ENCODE results near the gene EDEM2. TPM values are rescaled to one million over a fixed set of nuclear protein-coding genes. Genes with fewer than 3 reads are reported as not detected.

Gene EDEM2
- total and polyA plus RNA-seq, 2 of the 13 experiments (the other 11 are each of a cell fraction or from before 2014, with no cell fraction given), result 33.1 to 46.9 TPM

GRCh38 chr20:35129647-35130069 is 17.5 kb downstream of the EDEM2 start (continued):
- TF ChIP-seq, protein P1, sequence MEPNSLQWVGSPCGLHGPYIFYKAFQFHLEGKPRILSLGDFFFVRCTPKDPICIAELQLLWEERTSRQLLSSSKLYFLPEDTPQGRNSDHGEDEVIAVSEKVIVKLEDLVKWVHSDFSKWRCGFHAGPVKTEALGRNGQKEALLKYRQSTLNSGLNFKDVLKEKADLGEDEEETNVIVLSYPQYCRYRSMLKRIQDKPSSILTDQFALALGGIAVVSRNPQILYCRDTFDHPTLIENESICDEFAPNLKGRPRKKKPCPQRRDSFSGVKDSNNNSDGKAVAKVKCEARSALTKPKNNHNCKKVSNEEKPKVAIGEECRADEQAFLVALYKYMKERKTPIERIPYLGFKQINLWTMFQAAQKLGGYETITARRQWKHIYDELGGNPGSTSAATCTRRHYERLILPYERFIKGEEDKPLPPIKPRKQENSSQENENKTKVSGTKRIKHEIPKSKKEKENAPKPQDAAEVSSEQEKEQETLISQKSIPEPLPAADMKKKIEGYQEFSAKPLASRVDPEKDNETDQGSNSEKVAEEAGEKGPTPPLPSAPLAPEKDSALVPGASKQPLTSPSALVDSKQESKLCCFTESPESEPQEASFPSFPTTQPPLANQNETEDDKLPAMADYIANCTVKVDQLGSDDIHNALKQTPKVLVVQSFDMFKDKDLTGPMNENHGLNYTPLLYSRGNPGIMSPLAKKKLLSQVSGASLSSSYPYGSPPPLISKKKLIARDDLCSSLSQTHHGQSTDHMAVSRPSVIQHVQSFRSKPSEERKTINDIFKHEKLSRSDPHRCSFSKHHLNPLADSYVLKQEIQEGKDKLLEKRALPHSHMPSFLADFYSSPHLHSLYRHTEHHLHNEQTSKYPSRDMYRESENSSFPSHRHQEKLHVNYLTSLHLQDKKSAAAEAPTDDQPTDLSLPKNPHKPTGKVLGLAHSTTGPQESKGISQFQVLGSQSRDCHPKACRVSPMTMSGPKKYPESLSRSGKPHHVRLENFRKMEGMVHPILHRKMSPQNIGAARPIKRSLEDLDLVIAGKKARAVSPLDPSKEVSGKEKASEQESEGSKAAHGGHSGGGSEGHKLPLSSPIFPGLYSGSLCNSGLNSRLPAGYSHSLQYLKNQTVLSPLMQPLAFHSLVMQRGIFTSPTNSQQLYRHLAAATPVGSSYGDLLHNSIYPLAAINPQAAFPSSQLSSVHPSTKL (CRISPR knock-in tag; IDR thresholded peaks at IDR 0.05), result peak; percentile 84
- TF ChIP-seq, protein P2, sequence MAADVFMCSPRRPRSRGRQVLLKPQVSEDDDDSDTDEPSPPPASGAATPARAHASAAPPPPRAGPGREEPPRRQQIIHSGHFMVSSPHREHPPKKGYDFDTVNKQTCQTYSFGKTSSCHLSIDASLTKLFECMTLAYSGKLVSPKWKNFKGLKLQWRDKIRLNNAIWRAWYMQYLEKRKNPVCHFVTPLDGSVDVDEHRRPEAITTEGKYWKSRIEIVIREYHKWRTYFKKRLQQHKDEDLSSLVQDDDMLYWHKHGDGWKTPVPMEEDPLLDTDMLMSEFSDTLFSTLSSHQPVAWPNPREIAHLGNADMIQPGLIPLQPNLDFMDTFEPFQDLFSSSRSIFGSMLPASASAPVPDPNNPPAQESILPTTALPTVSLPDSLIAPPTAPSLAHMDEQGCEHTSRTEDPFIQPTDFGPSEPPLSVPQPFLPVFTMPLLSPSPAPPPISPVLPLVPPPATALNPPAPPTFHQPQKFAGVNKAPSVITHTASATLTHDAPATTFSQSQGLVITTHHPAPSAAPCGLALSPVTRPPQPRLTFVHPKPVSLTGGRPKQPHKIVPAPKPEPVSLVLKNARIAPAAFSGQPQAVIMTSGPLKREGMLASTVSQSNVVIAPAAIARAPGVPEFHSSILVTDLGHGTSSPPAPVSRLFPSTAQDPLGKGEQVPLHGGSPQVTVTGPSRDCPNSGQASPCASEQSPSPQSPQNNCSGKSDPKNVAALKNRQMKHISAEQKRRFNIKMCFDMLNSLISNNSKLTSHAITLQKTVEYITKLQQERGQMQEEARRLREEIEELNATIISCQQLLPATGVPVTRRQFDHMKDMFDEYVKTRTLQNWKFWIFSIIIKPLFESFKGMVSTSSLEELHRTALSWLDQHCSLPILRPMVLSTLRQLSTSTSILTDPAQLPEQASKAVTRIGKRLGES (CRISPR knock-in tag; IDR thresholded peaks at IDR 0.05; ENCODE audit: borderline replicate concordance), result no peak
- TF ChIP-seq SOX13 (IDR thresholded peaks at IDR 0.05), result no peak
- TF ChIP-seq SOX13 (CRISPR knock-in tag; conservative IDR thresholded peaks at IDR 0.05 in 1 of 2, IDR thresholded peaks at IDR 0.05 in 1 of 2), result 0 out of 4 replicates have a peak, but pooled peaks have one; percentile 25 to 26
- TF ChIP-seq IRF2 (CRISPR knock-in tag; IDR thresholded peaks at IDR 0.05), result no peak
- no peak; the same call in 1 of the 2 replicates for TF ChIP-seq ELF3 (CRISPR knock-in tag; IDR thresholded peaks at IDR 0.05)
- TF ChIP-seq ATF3 (CRISPR knock-in tag; IDR thresholded peaks at IDR 0.05), result peak; percentile 87
- TF ChIP-seq, protein P3, sequence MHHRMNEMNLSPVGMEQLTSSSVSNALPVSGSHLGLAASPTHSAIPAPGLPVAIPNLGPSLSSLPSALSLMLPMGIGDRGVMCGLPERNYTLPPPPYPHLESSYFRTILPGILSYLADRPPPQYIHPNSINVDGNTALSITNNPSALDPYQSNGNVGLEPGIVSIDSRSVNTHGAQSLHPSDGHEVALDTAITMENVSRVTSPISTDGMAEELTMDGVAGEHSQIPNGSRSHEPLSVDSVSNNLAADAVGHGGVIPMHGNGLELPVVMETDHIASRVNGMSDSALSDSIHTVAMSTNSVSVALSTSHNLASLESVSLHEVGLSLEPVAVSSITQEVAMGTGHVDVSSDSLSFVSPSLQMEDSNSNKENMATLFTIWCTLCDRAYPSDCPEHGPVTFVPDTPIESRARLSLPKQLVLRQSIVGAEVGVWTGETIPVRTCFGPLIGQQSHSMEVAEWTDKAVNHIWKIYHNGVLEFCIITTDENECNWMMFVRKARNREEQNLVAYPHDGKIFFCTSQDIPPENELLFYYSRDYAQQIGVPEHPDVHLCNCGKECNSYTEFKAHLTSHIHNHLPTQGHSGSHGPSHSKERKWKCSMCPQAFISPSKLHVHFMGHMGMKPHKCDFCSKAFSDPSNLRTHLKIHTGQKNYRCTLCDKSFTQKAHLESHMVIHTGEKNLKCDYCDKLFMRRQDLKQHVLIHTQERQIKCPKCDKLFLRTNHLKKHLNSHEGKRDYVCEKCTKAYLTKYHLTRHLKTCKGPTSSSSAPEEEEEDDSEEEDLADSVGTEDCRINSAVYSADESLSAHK (CRISPR knock-in tag; IDR thresholded peaks at IDR 0.05; ENCODE audit: borderline replicate concordance), result no peak
- no peak for TF ChIP-seq SOX6 (IDR thresholded peaks at IDR 0.05)
- TF ChIP-seq SOX6 (CRISPR knock-in tag; IDR thresholded peaks at IDR 0.05), result 0 out of 2 replicates have a peak, but pooled peaks have one; percentile 33
- TF ChIP-seq TP53 (CRISPR knock-in tag; conservative IDR thresholded peaks at IDR 0.05), result no peak
- TF ChIP-seq JUN (CRISPR knock-in tag; IDR thresholded peaks at IDR 0.05), result peak; percentile 62; the same call in 1 of the 2 replicates
- TF ChIP-seq, protein P4, sequence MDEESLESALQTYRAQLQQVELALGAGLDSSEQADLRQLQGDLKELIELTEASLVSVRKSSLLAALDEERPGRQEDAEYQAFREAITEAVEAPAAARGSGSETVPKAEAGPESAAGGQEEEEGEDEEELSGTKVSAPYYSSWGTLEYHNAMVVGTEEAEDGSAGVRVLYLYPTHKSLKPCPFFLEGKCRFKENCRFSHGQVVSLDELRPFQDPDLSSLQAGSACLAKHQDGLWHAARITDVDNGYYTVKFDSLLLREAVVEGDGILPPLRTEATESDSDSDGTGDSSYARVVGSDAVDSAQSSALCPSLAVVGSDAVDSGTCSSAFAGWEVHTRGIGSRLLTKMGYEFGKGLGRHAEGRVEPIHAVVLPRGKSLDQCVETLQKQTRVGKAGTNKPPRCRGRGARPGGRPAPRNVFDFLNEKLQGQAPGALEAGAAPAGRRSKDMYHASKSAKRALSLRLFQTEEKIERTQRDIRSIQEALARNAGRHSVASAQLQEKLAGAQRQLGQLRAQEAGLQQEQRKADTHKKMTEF (CRISPR knock-in tag; IDR thresholded peaks at IDR 0.05), result peak; percentile 52
- TF ChIP-seq KLF16 (CRISPR knock-in tag; IDR thresholded peaks at IDR 0.05), result 0 out of 4 replicates have a peak, but pooled peaks of 1 of the 2 experiments have one; percentile 19
- TF ChIP-seq, protein P5, sequence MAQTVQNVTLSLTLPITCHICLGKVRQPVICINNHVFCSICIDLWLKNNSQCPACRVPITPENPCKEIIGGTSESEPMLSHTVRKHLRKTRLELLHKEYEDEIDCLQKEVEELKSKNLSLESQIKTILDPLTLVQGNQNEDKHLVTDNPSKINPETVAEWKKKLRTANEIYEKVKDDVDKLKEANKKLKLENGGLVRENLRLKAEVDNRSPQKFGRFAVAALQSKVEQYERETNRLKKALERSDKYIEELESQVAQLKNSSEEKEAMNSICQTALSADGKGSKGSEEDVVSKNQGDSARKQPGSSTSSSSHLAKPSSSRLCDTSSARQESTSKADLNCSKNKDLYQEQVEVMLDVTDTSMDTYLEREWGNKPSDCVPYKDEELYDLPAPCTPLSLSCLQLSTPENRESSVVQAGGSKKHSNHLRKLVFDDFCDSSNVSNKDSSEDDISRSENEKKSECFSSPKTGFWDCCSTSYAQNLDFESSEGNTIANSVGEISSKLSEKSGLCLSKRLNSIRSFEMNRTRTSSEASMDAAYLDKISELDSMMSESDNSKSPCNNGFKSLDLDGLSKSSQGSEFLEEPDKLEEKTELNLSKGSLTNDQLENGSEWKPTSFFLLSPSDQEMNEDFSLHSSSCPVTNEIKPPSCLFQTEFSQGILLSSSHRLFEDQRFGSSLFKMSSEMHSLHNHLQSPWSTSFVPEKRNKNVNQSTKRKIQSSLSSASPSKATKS (CRISPR knock-in tag; IDR thresholded peaks at IDR 0.05), result 0 out of 2 replicates have a peak, but pooled peaks have one; percentile 37
- TF ChIP-seq TEAD3 (CRISPR knock-in tag; optimal IDR thresholded peaks at IDR 0.05; ENCODE audit: borderline replicate concordance), result peak; percentile 39

Measured in HepG2 (cell line).